Right kidney (tissue), 1 donor: Measurements from ENCODE around the gene LIAS.

ENCODE experiments used
- DNase-seq: peaks from one replicate; pipeline ENCODE4 v3.0.0-alpha.2; 2016

The LIAS gene

GRCh38 chr4:39527296-39528060 lies 68.6 kb downstream of the LIAS start, which contains the start of gene UGDH:
Gene UGDH, minus strand, starts transcription at chr4:39527439. Its CDS starts 5,927 bp downstream, at chr4:39521512.
- peak; percentile 100 for DNase-seq

- no peak for DNase-seq
Measured at GRCh38 chr4:39528061-39528465, 69.2 kb downstream of the LIAS start.
